ENCODE results near the gene FAM193A.
"Not testable (repeated sequence)": the region's sequence is repeated elsewhere in the genome, so short reads cannot be mapped to it uniquely, and the experiment has no call there.

Gene FAM193A

GRCh38 chr4:2650276-2650675, 113.8 kb downstream of the FAM193A start:
- DNase-seq (ENCODE audit: low spot score): no peak

DNA sequence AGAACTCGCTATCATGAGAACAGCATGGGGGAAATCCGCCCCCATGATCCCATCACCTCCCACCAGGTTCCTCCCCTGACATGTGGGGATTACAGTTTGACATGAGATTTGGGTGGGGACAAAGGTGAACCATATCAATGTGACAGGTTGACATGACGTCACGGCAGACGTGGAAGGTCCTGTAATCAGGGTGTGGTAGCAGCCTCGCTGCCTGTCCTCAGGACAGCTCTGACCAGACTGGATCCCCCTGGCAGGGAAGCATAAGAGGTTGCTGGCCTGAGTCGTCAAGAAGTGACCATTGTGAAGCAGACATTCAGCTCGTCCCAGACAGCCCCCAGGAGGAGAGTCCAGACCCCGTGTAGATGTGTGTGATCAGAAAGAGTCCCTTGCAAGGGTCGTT, 115.1 kb downstream of the FAM193A start:
- DNase-seq (ENCODE audit: low spot score): no peak

GRCh38 chr4:2651998-2652397, 115.6 kb downstream of the FAM193A start:
- DNase-seq (ENCODE audit: low spot score): no peak

- no peak for DNase-seq (ENCODE audit: low spot score)
Observed at GRCh38 chr4:2652415-2653160, 116.1 kb downstream of the FAM193A start.

GRCh38 chr4:2660596-2661211, 124.3 kb downstream of the FAM193A start:
- DNase-seq (ENCODE audit: low spot score): no peak

DNA sequence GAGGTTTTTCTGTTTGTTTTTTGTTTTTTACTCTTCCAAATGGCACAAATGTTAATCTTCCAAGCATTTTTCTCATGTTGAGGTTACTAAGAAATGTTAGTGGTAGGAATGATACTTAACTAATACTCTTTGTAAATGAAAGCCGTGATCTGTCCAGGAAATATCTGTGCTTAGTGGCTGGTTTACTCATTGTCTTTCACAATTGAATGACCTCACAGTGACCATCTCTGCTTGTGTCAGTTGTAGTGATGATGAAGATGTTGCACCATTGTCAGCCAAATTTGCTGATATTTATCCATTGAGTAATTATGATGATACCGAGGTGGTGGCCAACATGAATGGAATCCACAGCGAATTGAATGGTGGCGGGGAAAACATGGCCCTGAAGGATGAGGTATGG, 126.2 kb downstream of the FAM193A start:
- DNase-seq (ENCODE audit: low spot score): no peak

DNA sequence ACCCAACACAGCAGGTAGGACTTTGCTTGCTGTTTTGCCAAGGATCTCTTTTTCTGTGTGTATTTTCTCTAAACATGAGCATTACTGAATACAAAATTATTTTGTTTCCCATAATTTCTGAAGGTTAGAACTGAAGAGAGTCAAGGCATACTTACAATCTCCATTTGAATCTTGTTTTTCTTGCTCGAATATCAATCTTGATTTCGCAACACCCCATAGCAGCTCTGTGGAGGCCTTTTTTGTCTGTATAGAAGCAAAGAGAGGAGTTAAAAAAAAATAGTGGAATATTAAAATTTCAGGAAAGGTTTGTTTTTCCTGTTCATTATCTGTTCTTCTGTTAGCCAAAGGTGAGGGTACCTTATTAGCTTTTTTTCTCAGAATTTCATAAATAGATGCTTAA, 126.8 kb downstream of the FAM193A start:
- DNase-seq (ENCODE audit: low spot score): no peak

DNA sequence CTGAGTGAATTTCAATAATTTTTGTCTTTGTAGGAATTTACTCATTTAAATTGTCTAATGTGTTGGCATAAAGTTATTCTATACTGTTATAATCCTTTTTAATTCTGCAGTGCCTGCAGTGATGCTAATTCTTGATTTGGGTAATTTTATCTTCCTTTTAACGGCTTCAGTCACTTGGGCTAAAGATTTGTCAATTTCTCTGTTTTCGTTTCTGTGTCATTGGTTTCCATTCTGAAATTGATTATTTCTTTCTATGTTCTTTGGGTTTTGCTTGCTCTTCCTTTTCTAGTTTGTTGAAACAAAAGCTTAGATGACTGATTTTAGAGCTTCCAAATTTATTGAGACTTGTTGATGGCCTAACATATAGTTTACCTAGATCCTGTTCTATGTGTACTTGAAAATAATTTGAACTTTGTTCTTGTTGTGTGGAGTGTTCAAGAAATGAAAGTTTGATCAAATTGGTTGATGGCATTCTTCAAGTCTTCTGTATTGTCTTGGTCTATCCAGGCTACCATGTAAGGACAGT, 130.3 kb downstream of the FAM193A start:
- DNase-seq (ENCODE audit: low spot score): no peak

DNA sequence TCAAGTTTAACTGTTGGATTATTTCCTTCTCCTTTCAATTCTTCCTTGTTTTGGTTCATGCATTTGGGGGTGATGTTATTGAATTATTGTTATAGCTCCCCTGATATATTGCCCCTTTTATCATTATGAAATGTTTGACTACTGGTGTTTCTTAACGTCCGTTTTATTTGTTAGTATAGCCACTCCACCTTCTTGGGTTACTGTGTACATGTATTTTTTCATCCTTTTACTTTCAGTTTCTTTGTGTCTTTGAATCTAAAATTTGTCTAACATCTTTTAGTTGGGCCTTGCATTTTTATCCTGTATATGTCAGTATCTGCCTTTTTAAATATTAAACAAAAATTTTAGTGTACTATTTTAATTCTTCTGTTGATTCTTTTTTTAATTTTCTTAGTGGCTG, 131.0 kb downstream of the FAM193A start:
- no peak for DNase-seq (ENCODE audit: low spot score)

GRCh38 chr4:2671267-2671895, 134.9 kb downstream of the FAM193A start:
- DNase-seq (ENCODE audit: low spot score): peak; percentile 53

DNA sequence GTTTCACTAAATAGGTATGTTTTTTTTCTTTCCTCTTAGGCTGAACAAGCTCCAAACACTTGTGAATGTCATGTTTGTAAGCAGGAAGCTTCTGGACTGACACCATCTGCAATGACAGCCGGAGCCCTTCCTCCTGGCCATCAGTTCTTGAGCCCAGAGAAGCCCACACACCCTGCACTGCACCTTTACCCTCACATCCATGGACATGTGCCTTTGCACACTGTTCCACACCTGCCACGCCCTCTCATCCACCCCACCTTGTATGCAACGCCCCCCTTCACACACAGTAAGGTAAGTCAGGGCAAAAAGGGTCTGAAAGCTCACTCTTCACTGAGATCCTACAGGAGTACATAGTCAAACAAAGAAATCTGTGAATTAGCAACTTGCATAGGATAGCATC, 135.6 kb downstream of the FAM193A start:
- no peak for DNase-seq (ENCODE audit: low spot score)

- no peak for DNase-seq (ENCODE audit: low spot score)
Observed at GRCh38 chr4:2672700-2673099, 136.3 kb downstream of the FAM193A start.

GRCh38 chr4:2673157-2673556, 136.7 kb downstream of the FAM193A start:
- no peak for DNase-seq (ENCODE audit: low spot score)

GRCh38 chr4:2679762-2680161, 143.3 kb downstream of the FAM193A start:
- not testable (repeated sequence) for DNase-seq (ENCODE audit: low spot score)

DNA sequence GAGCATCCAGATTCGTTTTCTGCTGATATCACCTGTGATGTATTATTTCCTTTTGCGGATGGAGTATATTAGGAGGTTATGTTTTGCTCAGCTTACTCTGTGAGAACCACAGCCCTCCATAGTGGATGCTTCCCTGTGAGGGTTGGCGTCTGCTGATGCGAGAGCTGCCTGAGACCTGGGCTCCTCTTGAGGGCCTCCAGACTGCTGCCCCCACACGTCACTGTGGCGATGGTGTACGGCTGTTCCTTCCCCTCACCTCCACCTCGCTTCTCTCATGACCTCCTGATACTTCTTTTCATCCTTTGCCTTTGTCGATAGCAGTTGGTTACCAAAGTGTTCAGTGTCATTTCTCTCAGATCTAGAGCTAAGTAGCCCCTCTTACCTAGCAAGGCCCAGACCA, 148.0 kb downstream of the FAM193A start:
- DNase-seq (ENCODE audit: low spot score): no peak

- DNase-seq (ENCODE audit: low spot score): no peak
Observed at GRCh38 chr4:2685541-2685940, 149.1 kb downstream of the FAM193A start.

- DNase-seq (ENCODE audit: low spot score): no peak
Observed at GRCh38 chr4:2686379-2687265, 150.2 kb downstream of the FAM193A start.

- DNase-seq (ENCODE audit: low spot score): no peak
Observed at GRCh38 chr4:2688281-2688680, 151.8 kb downstream of the FAM193A start.

DNA sequence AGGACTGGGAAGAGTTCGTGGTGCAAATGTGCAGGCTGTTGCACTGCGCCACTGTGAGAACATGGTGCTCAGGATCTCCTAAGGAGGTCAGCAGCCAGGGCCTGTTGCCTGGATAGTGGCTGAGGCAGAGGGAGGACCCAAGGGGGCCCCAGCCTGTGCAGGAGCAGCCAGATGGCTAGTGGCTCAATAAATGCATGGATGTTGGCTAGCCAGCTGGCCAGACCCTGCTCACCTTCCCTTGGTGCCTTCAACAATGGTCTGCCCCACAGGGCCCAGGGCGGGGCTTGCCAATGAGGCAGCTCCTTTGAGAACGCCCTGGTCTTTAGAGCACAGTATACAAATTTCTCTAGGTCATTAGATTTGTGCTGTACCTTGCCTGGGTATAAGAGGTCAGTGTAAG, 152.2 kb downstream of the FAM193A start:
- no peak for DNase-seq (ENCODE audit: low spot score)

DNA sequence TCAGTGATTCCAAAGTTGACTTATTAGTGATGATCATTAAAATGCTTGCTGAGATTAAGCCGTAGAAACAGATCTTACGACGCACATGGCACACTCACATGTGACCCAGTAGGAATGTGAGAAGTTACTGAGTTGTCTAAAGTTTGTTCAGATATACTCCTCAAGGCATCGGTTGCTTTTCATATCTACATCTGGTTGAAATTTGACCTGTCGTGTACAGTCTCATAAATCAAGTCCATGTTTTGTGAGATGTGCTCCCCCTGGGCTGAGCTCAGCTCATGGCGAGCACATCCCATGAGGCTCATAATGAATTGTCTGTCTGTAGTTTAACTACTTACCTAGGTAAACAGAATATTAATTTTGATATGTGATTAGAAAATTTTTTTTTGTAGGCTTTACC, 152.7 kb downstream of the FAM193A start:
- no peak for DNase-seq (ENCODE audit: low spot score)

GRCh38 chr4:2689825-2690700, 153.6 kb downstream of the FAM193A start:
- no peak for DNase-seq (ENCODE audit: low spot score)

Data from COLO829 (cell line).